K562 (cell line): Measurements from ENCODE around the gene ALDH16A1.

Source experiments
- CTCF ChIP-seq, 3 experiments: IDR thresholded peaks in 2 of 3; conservative IDR thresholded peaks in 1 of 3; 2 replicates each; pipeline ENCODE4 v1.5.1; 2011 to 2012; ENCODE audit warnings: low read length in 3 of 3, mild to moderate bottlenecking in 3 of 3, control low read depth in 2 of 3, improper control_type of control experiment in 1 of 3, inconsistent platforms in 1 of 3, low read depth in 1 of 3, mixed read lengths in 1 of 3, moderate library complexity in 1 of 3; ENCODE audit not compliant: insufficient read depth in 2 of 3
- KAT7 ChIP-seq: sonication (generic); formaldehyde crosslinking; IDR thresholded peaks from 2 replicates; pipeline ENCODE4 v1.8.0; 2022; ENCODE audit warnings: missing genetic modification reagents, mild to moderate bottlenecking, borderline replicate concordance
- ZNF253 ChIP-seq: fragments of 250-450 bp; sonication (Bioruptor Pico); conservative IDR thresholded peaks from 2 replicates; pipeline ENCODE4 v1.6.1; 2021; ENCODE audit warnings: mild to moderate bottlenecking
- ZNF384 ChIP-seq: IDR thresholded peaks from 2 replicates; pipeline ENCODE4 v1.6.1; 2012; ENCODE audit warnings: low read depth, low read length, improper control_type of control experiment
- ZNF398 ChIP-seq: fragments of 250-450 bp; sonication (Bioruptor Pico); IDR thresholded peaks from 2 replicates; pipeline ENCODE4 v1.8.0; 2021; ENCODE audit warnings: moderate library complexity, mild to moderate bottlenecking, inconsistent platforms

- no peak for TF ChIP-seq CTCF (IDR thresholded peaks at IDR 0.05 in 2 of 3, conservative IDR thresholded peaks at IDR 0.05 in 1 of 3; ENCODE audit: insufficient read depth in 2 of 3, low read depth in 1 of 3, low read length in 3 of 3)
- TF ChIP-seq ZNF253, result no peak
- TF ChIP-seq ZNF398 (CRISPR knock-in tag), result no peak
- no peak for TF ChIP-seq ZNF384
- no peak for TF ChIP-seq KAT7 (CRISPR knock-in tag)
These were observed 17.4 kb upstream of the ALDH16A1 start for GRCh38 chr19:49435670-49436069.
